PC-3 (cell line): ENCODE measurements around the gene CXCR6. TPM values are rescaled to one million over a fixed set of nuclear protein-coding genes. Genes with fewer than 3 reads are reported as not detected.
A peak's percentile ranks its signal among the peaks of the same experiment; 100 is the strongest.

Source experiments
- ATAC-seq: fragments of 200-7000 bp; cut with Tn5 transposase; 2 replicates; pipeline ENCODE4 v1.9.1; 2020; ENCODE audit warnings: mild to moderate bottlenecking, moderate library complexity
- BruUV-seq: library from RNA; stranded (reverse); fragments of 400-500 nt; replicated peaks from 2 replicates; lab custom pipeline; 2021; lab: Mats Ljungman, UMichigan
- CTCF ChIA-PET: fragments of 300-600 bp; sonication (Branson Sonifier 250); formaldehyde crosslinking; loops from one replicate; lab custom pipeline; 2022; ENCODE audit warnings: antibody characterized with exemption; lab: Charles Lee
- POLR2A ChIA-PET: fragments of 300-600 bp; sonication (Branson Sonifier 250); formaldehyde crosslinking; loops from one replicate; lab custom pipeline; 2022; ENCODE audit warnings: antibody characterized with exemption; ENCODE audit not compliant: unreplicated experiment; lab: Charles Lee
- DNase-seq: peaks from one replicate; pipeline ENCODE4 v3.0.0-alpha.2; 2015
- H2AFZ ChIP-seq: fragments of 300-600 bp; sonication (generic); 2 replicates; pipeline ENCODE4 v1.6.0; 2016; ENCODE audit warnings: antibody characterized with exemption, low read length
- H3F3A ChIP-seq: fragments of 300-600 bp; sonication (generic); one replicate; pipeline ENCODE4 v1.6.0; 2017; ENCODE audit warnings: antibody characterized with exemption, low read length, control low read depth, mild to moderate bottlenecking; ENCODE audit not compliant: unreplicated experiment
- H3K27ac ChIP-seq: fragments of 300-600 bp; sonication (generic); 2 replicates; pipeline ENCODE4 v1.5.1; 2016; ENCODE audit warnings: mild to moderate bottlenecking, low read length
- H3K27me3 ChIP-seq: fragments of 300-600 bp; sonication (generic); 2 replicates; pipeline ENCODE4 v1.6.1; 2016; ENCODE audit warnings: low read length, mixed read lengths
- H3K36me3 ChIP-seq: fragments of 300-600 bp; sonication (generic); 2 replicates; pipeline ENCODE4 v1.6.1; 2016; ENCODE audit warnings: low read depth, mixed run types, low read length, mixed read lengths
- H3K4me1 ChIP-seq: fragments of 300-600 bp; sonication (generic); 2 replicates; pipeline ENCODE4 v1.5.1; 2016; ENCODE audit warnings: low read length; ENCODE audit not compliant: insufficient read depth
- H3K4me2 ChIP-seq: fragments of 300-600 bp; sonication (generic); 2 replicates; pipeline ENCODE4 v1.6.0; 2016; ENCODE audit warnings: low read length
- H3K4me3 ChIP-seq: fragments of 300-600 bp; sonication (generic); 2 replicates; pipeline ENCODE4 v1.5.1; 2016; ENCODE audit warnings: mild to moderate bottlenecking, low read length, mixed read lengths
- H3K79me2 ChIP-seq: fragments of 300-600 bp; sonication (generic); 2 replicates; pipeline ENCODE4 v1.6.1; 2017; ENCODE audit warnings: low read length, mixed read lengths
- H3K9ac ChIP-seq: fragments of 300-600 bp; sonication (generic); 2 replicates; pipeline ENCODE4 v1.6.0; 2016; ENCODE audit warnings: mild to moderate bottlenecking, low read length
- H3K9me2 ChIP-seq: fragments of 300-600 bp; sonication (generic); replicated peaks from 2 replicates; pipeline ENCODE4 v1.6.1; 2016; ENCODE audit warnings: mixed run types, low read length, mixed read lengths
- H3K9me3 ChIP-seq: fragments of 300-600 bp; sonication (generic); 2 replicates; pipeline ENCODE4 v1.6.1; 2016; ENCODE audit warnings: low read length, mixed read lengths
- H4K20me1 ChIP-seq: fragments of 300-600 bp; sonication (generic); 2 replicates; pipeline ENCODE4 v1.6.1; 2016; ENCODE audit warnings: low read length, mixed read lengths
- CTCF ChIP-seq: fragments of 300-600 bp; sonication (generic); conservative IDR thresholded peaks from 2 replicates; pipeline ENCODE4 v1.5.1; 2017; ENCODE audit warnings: antibody characterized with exemption, low read depth, mild to moderate bottlenecking, low read length
- EZH2 ChIP-seq: fragments of 300-600 bp; sonication (generic); IDR thresholded peaks from one replicate; pipeline ENCODE4 v1.6.1; 2017; ENCODE audit warnings: antibody characterized with exemption, mild to moderate bottlenecking, low read length; ENCODE audit not compliant: unreplicated experiment
- EZH2phosphoT487 ChIP-seq: fragments of 300-600 bp; sonication (generic); IDR thresholded peaks from 2 replicates; pipeline ENCODE4 v1.6.1; 2018; ENCODE audit warnings: mild to moderate bottlenecking, antibody characterized with exemption, low read length, borderline replicate concordance
- intact Hi-C: fragments of 100-400 bp; cut with micrococcal nuclease; formaldehyde crosslinking; loops from 2 replicates; pipeline ENCODE4 v1.9.0; 2023
- total RNA-seq: library from RNA; depleted of rRNA; stranded (reverse); fragments of >200 nt; gene quantifications from 2 replicates; pipeline ENCODE4 v1.2.3, GENCODE V29; 2014

CXCR6 gene
- total RNA-seq, 1 experiment from 2014 or later = not detected

GRCh38 chr3:45905755-45906154 is 37.5 kb upstream of the CXCR6 start:
- Histone ChIP-seq H3K36me3 (no peaks in the 10 kb centered on the region), H3K27me3 (no peaks in the 10 kb centered on the region), H3F3A (no peaks in the 10 kb centered on the region), H3K9me2 (no peaks in the 10 kb centered on the region), H2AFZ (no peak overlapping the region), H3K4me3 (no peak overlapping the region), H3K4me2 (no peak overlapping the region), H3K79me2 (no peaks in the 10 kb centered on the region), H3K4me1 (no peaks in the 10 kb centered on the region), H4K20me1 (no peaks in the 10 kb centered on the region), H3K27ac (no peak overlapping the region), H3K9ac (no peak overlapping the region), H3K9me3 (no peaks in the 10 kb centered on the region)
- ChIA-PET POLR2A (no interaction called here), CTCF (no interaction called here)
- no TSS peak for BruUV-seq
- intact Hi-C loops = loop anchor here (1.0 to 2.0 kb wide), 3 partner anchors 63 to 144 kb away; partner anchors contain the start of gene LZTFL1
- TF ChIP-seq CTCF (no peak), EZH2 (no peak), EZH2phosphoT487 (no peak)
- DNase-seq (no peak), ATAC-seq (no peak)

GRCh38 chr3:45906681-45907407 is 36.4 kb upstream of the CXCR6 start:
- POLR2A ChIA-PET = no interaction called here
- H3F3A ChIP-seq = no peaks in the 10 kb centered on the region
- no peaks in the 10 kb centered on the region for H3K36me3 ChIP-seq
- H3K27ac ChIP-seq = no peak overlapping the region
- DNase-seq = peak; percentile 63
- TF ChIP-seq EZH2phosphoT487 (no peak), CTCF (peak; percentile 83)
- H3K4me1 ChIP-seq = no peaks in the 10 kb centered on the region
- no peak overlapping the region for H2AFZ ChIP-seq
- no peak overlapping the region for H3K4me2 ChIP-seq
- intact Hi-C loops = loop anchor here (1.0 to 2.0 kb wide), 3 partner anchors 65 to 146 kb away; partner anchors contain the start of gene LZTFL1
- CTCF ChIA-PET = interaction anchor here (1.7 kb wide), 1 partner anchor 74 kb away, joined by 3 read pairs; no protein-coding TSS in a partner anchor
- H3K9ac ChIP-seq = no peak overlapping the region
- H4K20me1 ChIP-seq = no peaks in the 10 kb centered on the region
- H3K9me2 ChIP-seq = no peaks in the 10 kb centered on the region
- no peaks in the 10 kb centered on the region for H3K27me3 ChIP-seq
- BruUV-seq = no TSS peak
- no peaks in the 10 kb centered on the region for H3K9me3 ChIP-seq
- peak; percentile 95 for ATAC-seq
- H3K4me3 ChIP-seq = no peak overlapping the region
- H3K79me2 ChIP-seq = no peaks in the 10 kb centered on the region
